NCI-H128 (cell line): Measurements from ENCODE around the gene CENPP.
"Not testable (repeated sequence)": the region's sequence is repeated elsewhere in the genome, so short reads cannot be mapped to it uniquely, and the experiment has no call there.

Experiments
- DNase-seq: peaks from one replicate; lab custom pipeline; 2025; ENCODE audit not compliant: unreplicated experiment; lab: John Stamatoyannopoulos, UW

The CENPP gene

DNA sequence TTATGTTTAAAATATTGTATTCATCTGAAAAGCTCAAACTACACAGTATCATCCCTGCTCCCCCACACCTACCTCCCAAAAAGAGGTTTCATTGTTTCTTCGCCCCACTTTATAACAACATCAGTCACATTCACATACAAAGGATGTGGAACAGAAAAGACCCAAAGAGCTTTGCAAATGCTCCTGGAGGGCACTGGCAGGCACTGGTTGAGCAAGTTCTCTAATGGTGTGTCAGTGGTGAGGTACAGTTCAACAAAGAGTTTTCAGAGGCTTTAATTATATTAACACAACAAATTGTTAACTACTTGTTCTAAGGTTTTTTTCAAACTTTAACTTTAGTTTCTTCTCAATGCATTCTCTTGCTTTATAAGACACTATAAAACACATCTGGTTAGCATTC lies 264.2 kb downstream of the CENPP start:
- DNase-seq = no peak

DNA sequence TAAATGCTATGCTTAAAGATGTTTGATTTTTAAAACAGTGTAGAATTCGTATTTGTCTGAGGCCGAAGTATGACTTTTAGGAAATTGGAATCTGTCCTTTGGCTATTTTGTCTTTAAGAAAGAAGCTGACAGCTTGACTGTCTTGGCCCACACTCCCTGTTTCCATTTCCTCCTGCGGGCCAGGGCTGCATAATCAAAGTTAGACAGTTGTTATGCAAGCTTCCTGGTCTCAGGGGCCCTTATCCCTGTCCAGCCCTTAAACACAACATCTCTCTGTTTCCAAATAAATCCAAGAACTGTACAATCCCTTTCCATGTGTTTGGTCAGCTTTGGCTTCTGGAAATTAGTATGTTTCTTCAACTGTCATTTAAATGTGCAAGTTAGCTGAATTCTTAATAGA lies 264.6 kb downstream of the CENPP start:
- no peak for DNase-seq

DNA sequence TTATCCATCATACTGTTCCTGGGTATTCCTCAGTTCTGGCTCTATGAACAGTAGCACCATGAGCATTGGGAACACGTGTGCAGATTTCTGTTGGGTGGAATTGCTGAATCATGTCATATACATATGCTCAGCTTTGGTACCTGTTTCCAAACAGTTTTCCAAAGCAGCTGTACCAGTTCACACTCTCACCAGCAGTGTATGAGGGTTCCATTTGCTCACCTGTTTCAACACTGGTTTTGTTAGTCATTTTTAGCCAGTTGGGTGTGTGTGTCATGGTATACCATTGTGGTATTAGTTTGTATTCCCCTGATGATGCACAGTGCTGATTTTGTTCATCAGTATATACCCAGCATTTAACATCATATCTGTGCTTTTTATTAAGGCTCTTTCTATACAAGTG lies 266.8 kb downstream of the CENPP start:
- DNase-seq = no peak

DNA sequence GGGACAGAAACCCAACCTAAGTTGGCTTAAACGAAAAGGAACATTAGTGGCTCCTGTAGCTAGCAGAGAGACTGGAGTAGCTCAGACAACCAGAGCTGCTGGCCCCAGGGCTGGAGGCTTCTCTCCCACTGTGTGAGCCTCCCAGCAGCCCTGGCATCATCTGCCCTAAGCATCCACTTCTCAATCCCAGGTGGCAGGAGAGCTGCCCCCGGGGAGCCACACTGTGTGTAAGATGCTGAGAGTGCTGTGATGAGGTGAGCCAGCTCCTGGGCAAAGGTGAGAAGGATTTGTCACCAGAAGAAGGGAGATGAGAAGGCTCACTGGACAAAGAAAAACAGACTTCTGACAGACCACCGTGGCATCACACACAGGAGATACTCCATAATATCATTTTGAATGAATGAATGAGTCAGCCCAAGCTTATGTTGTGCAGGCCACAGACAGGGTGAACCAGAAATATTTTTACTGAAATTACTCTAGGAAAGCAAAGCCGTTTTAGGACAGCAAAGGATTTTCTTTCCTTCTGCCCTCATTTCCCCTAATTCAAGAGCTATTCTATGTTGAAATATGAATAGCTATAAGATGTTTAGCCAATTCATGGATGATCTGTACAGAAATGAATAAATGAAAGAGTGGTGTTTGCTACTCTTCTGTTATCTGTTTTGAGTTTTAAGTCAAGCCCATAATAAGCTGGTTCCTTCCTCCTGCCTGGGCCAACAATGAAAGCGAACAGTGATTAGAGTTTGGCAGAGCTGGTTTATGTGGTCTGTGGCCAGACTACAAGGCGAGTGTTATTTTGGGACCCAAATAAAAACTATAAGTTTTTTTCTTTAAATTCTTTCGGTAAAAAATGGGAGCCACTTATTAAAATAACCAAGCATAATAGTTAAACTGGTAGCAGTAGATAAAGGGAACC lies 267.5 kb downstream of the CENPP start:
- no peak for DNase-seq

DNA sequence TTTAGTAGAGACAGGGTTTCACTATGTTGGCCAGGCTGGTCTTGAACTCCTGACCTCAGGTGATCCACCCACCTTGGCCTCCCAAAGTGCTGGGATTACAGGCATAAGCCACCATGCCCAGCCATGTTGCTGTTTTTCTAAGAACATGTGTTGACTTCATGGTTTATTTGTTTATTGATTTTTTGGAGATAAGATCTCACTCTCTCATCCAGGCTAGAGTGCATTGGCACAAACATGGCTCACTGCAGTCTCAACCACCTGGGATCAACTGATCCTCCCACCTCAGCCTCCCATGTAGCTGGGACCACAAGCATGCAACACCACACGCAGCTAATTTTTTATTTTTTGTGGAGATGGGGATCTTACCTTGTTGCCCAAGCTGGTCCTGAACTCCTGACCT lies 269.3 kb downstream of the CENPP start:
- DNase-seq = not testable (repeated sequence)

DNA sequence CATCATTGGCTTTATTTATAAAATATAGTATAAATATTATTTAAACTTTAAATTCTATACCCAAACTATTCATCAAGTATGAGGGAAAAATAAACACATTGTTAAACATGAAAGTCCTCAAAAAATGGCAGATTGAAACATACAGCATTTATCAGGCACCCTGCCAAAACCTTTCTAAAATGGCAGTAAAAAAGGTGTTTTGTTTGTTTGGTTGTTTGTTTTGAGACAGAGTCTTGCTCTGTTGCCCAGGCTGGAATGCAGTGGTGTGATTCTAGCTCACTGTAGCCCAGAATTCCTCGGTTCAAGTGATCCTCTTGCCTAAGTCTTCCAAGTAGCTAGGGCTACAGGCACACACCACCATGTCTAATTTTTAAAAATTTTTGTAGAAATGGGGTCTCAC lies 270.2 kb downstream of the CENPP start:
- DNase-seq = no peak

DNA sequence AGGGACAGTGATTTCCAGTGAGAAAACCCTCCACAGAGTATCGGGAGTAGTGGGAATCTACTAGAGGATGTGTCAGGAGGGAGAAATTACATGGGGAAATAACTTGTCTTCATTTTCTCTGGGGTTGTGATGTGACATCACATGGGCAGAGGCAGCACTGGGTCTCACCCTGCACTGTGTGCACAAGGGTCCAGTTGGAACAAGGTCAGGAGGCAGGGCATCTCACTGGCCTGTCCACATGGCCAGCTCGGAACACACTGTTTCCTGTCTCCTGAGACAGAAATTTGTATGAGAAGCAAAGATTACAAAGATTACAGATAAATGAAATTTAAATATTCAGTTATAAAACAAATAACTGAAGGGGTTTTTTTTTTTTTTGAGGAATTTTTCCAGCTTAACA lies 272.6 kb downstream of the CENPP start:
- no peak for DNase-seq

DNA sequence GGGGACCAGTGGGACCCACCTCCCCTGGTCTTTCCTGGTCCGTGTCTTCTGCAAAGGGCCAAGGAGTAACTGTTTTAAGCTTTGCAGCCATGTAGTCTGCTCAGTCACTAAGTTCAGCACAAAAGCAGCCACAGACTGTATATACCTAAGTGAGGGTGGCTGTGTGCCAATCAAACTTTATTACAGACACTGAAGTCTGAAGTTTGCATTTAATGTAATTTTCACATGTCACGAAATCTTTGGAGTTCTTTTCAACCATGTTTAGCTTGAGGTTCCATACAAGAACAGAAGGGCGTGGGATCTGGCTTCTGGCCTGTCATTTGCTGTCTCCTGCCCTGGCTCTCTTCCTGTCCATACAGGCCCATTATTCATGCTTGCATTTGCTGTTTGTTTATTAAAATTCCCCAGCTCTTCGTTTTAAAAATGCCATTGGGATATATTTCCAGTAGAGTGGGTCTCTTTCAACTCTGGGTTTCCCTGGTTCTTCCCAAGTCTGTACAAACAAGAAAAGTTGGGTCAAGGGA lies 274.2 kb downstream of the CENPP start:
- no peak for DNase-seq

DNA sequence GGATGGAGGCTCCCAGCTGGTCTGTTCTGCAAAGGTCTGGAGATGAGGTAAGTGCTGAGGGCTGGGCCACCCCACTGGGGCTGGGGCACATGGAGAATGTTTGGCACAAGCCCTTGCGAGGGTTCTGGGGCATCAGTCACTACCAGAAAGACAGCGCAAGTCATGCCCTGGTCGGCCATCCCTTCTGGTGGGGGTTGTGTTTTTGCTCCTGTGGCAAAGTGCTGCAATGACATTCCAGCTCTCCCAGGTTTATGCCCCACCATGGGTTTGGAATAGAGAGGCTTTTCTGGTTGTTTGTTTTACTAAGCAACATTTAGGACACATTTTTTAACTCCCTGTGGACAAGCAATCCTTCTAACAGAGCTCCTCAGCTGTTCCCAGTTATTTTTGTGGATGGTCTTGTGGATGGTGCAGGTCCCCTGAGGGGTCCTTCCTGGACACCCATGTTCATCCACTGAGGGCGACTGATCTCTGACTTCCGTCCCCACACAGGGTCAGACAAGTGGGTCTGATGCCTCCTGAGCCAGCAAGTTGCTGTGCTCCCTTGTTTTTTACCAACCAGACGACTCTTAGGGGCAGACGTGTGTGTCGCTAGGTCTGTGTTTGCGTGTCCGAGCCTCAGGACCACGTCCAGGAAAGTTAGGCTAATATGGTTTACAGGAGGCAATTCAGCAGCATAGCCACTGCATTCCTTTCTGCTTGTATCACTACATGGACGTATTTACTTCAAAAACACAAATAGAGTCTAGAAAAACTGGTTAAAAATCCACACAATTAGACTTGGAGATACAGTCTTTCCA lies 274.9 kb downstream of the CENPP start:
- DNase-seq = no peak

DNA sequence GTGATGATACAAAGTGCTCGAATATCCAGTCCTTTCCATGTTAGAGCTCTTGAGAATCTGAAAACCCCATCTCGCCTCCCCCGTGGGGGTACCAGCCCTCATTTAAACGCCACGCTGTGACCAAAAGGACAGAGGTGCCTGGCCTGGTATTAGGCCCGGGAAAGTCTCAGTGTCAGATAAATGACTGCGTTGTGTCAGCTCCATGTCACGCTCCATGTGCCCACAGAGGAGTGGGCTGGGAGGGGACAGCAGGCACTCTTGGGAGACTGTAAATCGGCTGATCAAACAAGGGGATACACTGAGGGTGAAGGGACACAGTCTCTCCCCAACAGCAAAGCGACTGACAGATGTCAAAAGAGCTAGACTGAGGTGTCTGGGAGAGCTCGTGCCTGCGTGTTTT lies 275.7 kb downstream of the CENPP start:
- DNase-seq = no peak

DNA sequence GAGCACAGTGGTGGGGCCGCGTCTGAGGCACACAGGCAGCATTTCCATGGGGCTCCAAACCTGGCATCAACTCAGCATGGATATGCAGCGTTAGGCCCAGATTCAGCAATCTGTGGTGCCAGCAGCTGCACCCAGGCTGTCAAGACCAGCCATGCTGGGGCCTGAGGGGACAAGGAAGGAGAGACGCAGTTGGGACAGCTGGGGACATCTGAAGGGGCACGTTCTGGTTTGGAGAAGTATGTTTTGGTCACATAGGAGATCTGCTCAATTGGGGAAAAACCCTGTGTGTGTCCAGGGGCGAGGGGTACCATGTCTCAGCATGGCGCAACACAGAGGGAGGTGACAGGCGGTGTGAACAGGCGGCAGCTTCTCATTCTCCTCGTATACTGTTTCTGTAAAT lies 276.7 kb downstream of the CENPP start:
- DNase-seq = no peak

DNA sequence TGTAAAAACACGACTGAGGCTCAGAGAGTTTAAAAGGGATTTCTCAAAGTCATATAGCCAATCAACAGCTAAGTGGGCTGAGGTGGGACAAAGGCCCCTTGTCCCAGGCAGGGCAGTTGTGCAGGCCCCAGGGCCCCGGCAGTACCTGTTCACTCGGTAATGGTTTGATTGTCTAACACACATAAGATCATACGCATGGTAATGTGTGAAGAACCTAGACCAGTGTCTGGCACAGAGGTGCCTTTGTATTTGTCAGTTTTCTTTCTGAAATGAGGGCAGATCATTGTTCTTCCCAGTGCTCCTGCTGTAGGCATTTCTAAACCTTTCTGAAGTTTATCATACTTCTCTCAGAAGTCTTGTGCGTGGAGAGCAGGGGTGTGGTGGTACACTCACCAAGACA lies 277.3 kb downstream of the CENPP start:
- no peak for DNase-seq

DNA sequence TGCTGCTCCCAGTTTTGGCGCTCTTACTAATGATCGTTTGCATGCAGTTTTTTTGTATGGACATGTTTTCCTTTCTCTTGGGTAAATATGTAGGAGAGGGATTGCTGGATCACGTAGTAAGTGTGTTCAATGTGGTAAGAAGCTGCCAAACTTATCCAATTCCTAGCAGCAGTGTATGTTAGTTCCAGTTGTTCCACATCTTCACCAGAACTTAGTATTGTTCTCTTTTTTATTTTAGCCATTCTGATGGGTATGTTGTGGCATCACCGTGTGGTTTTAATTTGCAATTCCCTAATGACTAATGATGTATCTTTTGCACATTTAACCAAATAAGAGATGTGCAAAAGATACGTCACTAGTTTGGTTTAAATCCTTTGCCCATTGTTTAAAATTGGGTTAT lies 278.2 kb downstream of the CENPP start:
- DNase-seq = no peak

DNA sequence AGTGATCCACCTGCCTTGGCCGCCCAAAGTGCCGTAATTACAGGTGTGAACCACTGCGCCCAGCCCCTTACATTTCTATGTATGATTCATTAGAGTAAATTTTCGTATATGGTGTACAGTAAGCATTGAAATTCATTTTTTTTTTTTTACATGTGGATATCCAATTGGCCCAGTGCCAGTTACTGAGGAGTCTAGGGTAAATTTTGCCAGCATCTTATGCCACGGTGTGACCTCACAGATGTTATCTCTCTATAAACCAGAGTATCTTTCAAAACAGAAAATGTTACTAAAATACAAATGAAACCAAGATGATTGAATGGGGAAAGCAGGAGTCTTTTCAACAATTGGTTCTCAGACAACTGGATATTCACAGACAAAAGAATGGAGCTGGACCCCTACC lies 279.5 kb downstream of the CENPP start:
- DNase-seq = no peak

DNA sequence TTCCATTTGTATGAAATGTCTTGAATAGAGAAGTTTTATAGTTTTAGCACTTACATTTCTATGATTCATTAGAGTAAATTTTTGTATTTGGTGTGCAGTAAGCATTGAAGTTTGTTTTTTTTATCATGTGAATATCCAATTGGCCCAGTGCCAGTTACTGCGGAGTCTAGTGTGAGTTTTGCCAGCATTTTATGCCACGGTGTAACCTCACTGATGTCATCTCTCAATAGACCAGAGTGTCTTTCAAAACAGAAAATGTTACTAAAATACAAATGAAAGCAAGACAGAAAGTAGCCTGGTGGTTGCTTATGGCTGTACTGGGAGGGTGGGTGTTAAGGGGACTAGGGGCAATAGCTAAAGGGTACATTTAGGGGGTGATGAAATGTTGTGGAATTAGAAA lies 281.3 kb downstream of the CENPP start:
- no peak for DNase-seq

DNA sequence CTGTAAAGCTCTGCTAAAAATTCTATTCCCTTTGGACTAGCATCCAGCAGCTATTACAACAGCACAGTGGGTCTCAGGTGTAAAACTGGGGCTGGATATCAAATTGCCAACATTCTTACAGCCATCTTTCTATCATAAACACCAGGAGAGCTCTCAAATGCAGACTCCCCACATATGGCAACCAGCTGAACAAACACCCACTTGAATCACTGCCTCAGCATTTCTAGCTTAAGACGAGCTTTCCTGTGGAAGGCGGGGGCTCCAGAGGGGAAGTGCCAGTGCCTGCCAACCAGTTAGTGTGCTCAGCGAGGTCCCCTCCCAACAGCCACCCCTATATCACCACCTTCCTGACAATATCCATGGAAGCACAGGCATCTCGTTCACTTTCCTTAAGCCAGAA lies 282.0 kb downstream of the CENPP start:
- DNase-seq = peak; percentile 71

DNA sequence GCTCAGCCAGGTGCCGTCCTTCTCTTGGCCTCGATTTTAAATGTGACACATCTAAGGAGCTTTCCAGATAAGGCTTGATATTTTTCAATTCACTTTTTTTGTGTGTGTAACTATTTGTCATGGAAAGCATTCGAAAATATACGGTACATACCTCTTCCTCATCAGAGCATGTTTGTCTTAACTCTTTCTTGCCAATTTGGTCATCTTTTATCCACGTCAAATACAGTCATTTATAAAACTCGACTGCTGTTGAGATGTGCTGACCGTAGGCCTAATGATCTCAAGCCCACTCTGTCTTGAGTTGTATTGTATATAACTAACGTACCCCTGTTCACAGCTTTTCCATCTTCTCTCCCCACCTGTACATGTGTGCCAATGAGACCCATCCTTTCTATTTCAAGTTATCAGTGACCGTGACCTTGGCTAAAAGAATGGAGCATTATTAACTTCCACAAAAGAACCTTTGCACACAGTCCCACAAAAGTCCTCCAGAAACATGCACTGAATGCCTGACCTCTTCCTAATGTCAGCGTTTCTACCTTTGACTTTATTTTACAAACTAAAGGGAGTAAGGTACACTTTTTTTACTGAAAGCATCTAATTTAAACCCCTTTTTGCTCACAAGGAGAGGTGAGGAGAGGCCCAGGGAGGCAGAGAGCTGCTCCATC lies 282.6 kb downstream of the CENPP start:
- no peak for DNase-seq

DNA sequence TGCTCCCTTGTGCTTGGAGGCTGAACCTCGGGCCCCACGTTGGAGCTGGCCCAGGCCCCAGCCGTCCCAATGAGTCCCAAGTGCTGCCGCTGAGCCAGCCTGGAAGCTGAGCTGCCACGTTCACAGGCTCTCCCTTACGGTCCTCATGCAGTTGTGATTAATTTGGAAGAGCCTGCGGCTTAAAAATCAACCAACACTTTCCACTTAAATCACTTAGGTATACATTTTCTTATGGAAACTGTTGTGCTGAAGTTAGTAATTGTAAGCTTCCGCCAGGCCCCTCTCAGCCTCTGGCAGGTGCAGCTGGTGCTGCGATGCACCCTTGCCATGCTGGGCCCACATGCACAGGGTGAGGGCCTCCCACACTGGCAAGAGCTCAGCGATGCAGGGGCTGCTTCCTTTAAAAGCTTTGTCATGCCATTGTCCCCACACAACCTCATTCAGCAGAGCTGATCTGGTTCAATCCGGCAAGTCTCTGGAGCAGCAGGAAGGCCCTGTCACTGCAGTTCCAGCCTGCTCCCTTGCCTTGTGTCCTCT lies 283.2 kb downstream of the CENPP start:
- DNase-seq = peak; percentile 59

DNA sequence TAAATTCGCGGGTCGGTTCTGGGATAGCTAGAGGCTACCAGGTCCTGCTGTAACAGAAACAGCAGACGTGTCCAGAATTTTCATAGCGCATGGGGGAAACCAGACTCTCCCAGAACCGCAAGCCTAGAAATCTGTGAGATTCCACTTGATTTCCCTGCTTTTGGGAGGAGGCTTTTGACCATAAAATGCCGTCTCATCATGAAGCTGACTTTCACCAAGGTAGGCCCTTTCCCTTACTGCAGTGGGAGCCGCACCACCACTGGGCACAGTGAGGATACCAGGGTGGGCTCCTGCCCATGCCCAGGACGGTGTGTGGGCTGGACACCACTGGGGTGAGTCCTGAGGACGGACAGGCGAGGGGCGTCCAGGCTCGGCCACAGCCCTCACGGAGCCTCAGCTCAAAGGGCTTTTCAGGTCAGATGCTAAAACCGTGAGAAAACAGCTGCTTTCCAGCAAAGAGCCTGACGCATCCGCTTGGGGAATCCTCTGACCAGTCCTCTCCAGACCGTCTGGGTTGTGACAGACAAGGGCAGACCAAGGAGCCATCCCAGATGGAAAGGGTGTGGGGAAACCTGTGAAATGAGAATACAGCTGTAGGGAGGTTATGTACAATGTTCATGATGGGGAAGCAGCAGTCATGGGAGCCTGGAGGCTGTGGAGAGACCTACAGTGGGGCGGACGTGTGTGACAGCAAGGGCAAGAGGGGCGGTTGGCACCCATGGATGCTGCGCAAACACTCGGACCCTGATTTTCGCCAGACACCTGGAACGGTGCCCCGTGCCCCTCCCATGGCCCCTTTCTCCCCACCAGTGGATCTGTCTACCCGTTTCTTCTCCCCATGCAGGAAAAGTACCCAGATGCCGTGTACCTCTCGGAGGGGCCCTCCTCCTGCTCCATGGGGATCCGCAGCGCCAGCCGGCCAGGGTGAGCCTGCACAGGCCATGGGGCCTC lies 285.0 kb downstream of the CENPP start:
- DNase-seq = no peak

DNA sequence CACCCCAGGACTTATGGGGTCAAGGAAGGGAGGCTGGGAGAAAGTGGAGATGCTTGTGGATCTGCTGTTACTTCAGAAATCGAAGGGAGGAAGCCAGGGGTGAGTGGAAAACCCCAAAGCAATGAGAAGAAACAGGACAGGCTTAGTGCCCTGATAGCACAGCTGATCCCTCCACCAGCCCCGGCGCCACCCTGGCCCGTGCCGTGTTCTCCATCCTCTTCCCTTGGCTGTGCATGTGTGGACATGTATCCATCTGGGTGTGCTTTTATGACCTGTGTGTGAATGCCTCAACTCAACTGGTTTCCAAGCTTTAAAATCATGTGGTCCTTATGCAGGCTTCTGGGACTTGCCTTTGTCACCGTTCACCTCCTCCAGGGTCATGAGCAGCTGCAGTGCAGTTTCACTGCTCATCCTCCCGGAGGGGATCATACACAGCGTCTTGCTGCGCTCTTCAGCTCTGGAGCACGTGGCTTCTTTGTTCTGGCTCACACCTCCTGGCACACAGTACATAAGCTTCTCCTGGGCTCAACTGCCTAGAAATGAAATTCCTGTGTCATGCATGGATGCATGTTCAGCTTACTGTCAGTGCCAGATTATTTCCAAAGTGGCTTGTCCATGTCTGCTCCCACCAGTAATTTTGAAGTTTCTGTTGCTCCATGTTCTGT lies 286.0 kb downstream of the CENPP start:
- DNase-seq = no peak
